Keratinocyte (primary cell): ENCODE results near the gene CHST14. TPM values are rescaled to one million over a fixed set of nuclear protein-coding genes. Genes with fewer than 3 reads are reported as not detected.

Experiments
- DNase-seq: peaks from one replicate; pipeline ENCODE4 v3.0.0-alpha.2; 2011; ENCODE audit warnings: low read depth, missing footprints, low spot score
- FAIRE-seq: peaks from 2 replicates; lab custom pipeline; 2011; peaks lifted over from hg19 to GRCh38; lab: Jason Lieb, UNC
- H2AFZ ChIP-seq: 2 replicates; pipeline ENCODE4 v1.6.0; 2012; ENCODE audit warnings: low read length, control low read depth, inconsistent platforms; ENCODE audit not compliant: control insufficient read depth
- H3K27ac ChIP-seq: 2 replicates; pipeline ENCODE4 v1.5.1; 2011; ENCODE audit warnings: low read length; ENCODE audit not compliant: control insufficient read depth, insufficient read depth
- H3K27me3 ChIP-seq: 3 replicates; pipeline ENCODE4 v1.6.0; 2011; ENCODE audit warnings: low read length; ENCODE audit not compliant: control insufficient read depth, insufficient read depth; ENCODE audit errors: extremely low read depth
- H3K36me3 ChIP-seq, 2 experiments: 2 replicates in 1 of 2; 3 replicates in 1 of 2; pipeline ENCODE4 v1.5.1; 2011; ENCODE audit warnings: low read length in 2 of 2, mild to moderate bottlenecking in 1 of 2; ENCODE audit not compliant: control insufficient read depth in 2 of 2, insufficient read depth in 2 of 2; ENCODE audit errors: extremely low read depth in 1 of 2
- H3K4me1 ChIP-seq: 3 replicates; pipeline ENCODE4 v1.5.1; 2011; ENCODE audit warnings: low read length; ENCODE audit not compliant: control insufficient read depth, insufficient read depth; ENCODE audit errors: extremely low read depth
- H3K4me2 ChIP-seq: 3 replicates; pipeline ENCODE4 v1.6.0; 2011; ENCODE audit warnings: low read depth, low read length; ENCODE audit not compliant: control insufficient read depth, insufficient read depth; ENCODE audit errors: extremely low read depth
- H3K4me3 ChIP-seq, 3 experiments: fragments of 200-600 bp in 1 of 3; sonication (generic) in 1 of 3; 2 replicates in 2 of 3; 3 replicates in 1 of 3; pipeline ENCODE4 v1.5.1; 2011 to 2016; ENCODE audit warnings: low read length in 3 of 3, mild to moderate bottlenecking in 3 of 3, control low read depth in 2 of 3, inconsistent platforms in 1 of 3, low read depth in 1 of 3, mixed read lengths in 1 of 3, mixed run types in 1 of 3, moderate library complexity in 1 of 3; ENCODE audit not compliant: control insufficient read depth in 2 of 3, insufficient read depth in 2 of 3; ENCODE audit errors: extremely low read depth in 1 of 3
- H3K79me2 ChIP-seq: 2 replicates; pipeline ENCODE4 v1.6.0; 2012; ENCODE audit warnings: low read length; ENCODE audit not compliant: control insufficient read depth, insufficient read depth
- H3K9ac ChIP-seq: 3 replicates; pipeline ENCODE4 v1.6.0; 2011; ENCODE audit warnings: low read length; ENCODE audit not compliant: control insufficient read depth, insufficient read depth; ENCODE audit errors: extremely low read depth
- H3K9me1 ChIP-seq: 3 replicates; pipeline ENCODE4 v1.6.0; 2011; ENCODE audit warnings: low read length; ENCODE audit not compliant: control insufficient read depth, insufficient read depth; ENCODE audit errors: extremely low read depth
- H3K9me3 ChIP-seq: 2 replicates; pipeline ENCODE4 v1.5.1; 2012; ENCODE audit warnings: low read depth, low read length; ENCODE audit not compliant: control insufficient read depth
- H4K20me1 ChIP-seq: 3 replicates; pipeline ENCODE4 v1.6.0; 2011; ENCODE audit warnings: low read length; ENCODE audit not compliant: control insufficient read depth, insufficient read depth; ENCODE audit errors: extremely low read depth
- CTCF ChIP-seq, 3 experiments: IDR thresholded peaks in 1 of 3; conservative IDR thresholded peaks in 1 of 3; optimal IDR thresholded peaks in 1 of 3; 2 replicates in 2 of 3; 3 replicates in 1 of 3; pipeline versions ENCODE3 to v1.5.1; 2011; ENCODE audit warnings: low read length in 3 of 3, mild to moderate bottlenecking in 3 of 3, moderate library complexity in 2 of 3, control low read depth in 1 of 3, inconsistent platforms in 1 of 3; ENCODE audit not compliant: insufficient read depth in 2 of 3; ENCODE audit errors: extremely low read depth in 1 of 3
- EZH2 ChIP-seq: IDR thresholded peaks from one replicate; pipeline ENCODE4 v1.6.1; 2012; ENCODE audit warnings: inconsistent platforms, mild to moderate bottlenecking, low read length, moderate library complexity
- dilution Hi-C: fragments of 300-500 bp; cut with MboI; formaldehyde crosslinking; loops from one replicate; pipeline ENCODE4 v1.7.0; 2020; ENCODE audit warnings: low sequenced_read_pairs; ENCODE audit not compliant: extremely low pct_ligation_motif_present
- polyA plus RNA-seq, 5 experiments: library from polyadenylated mRNA; depleted of rRNA in 3 of 5; stranded (reverse) in 3 of 5; stranded (forward) in 1 of 5; unstranded in 1 of 5; fragments of >200 nt; gene quantifications; 1 replicate in 1 of 5; 2 replicates in 3 of 5; 3 replicates in 1 of 5; pipeline versions ENCODE4 v1.2.1 to v1.2.3, GENCODE V29; 2011 to 2012; ENCODE audit warnings: missing spikeins in 2 of 5, low read depth in 1 of 5, low replicate concordance in 1 of 5

CHST14 gene
- polyA plus RNA-seq, 1 donor (not counting 4 experiments of a cell fraction or from before 2014, with no cell fraction given), result 1.5 TPM

- no peak for FAIRE-seq
- peaks cover 10 to 18% of the 10 kb centered on the region in 2 experiments for H3K36me3 ChIP-seq
- H3K79me2 ChIP-seq, result no peaks in the 10 kb centered on the region
- peaks cover 3% of the 10 kb centered on the region for H4K20me1 ChIP-seq
- H3K27me3 ChIP-seq, result no peaks in the 10 kb centered on the region
- no peak overlapping the region for H3K9ac ChIP-seq
- no peak overlapping the region for H3K4me3 ChIP-seq
- dilution Hi-C loops, result no loop called here
- TF ChIP-seq CTCF (optimal IDR thresholded peaks at IDR 0.05 in 1 of 3, IDR thresholded peaks at IDR 0.05 in 1 of 3, conservative IDR thresholded peaks at IDR 0.05 in 1 of 3; ENCODE audit: extremely low read depth in 1 of 3, insufficient read depth in 2 of 3, low read length in 3 of 3) (no peak), EZH2 (no peak)
- no peaks in the 10 kb centered on the region for H3K9me1 ChIP-seq
- no peak for DNase-seq
- H3K4me1 ChIP-seq, result peaks cover 12% of the 10 kb centered on the region
- no peaks in the 10 kb centered on the region for H3K9me3 ChIP-seq
- H3K27ac ChIP-seq, result no peak overlapping the region
- no peak overlapping the region for H3K4me2 ChIP-seq
- no peak overlapping the region for H2AFZ ChIP-seq
Observed at GRCh38 chr15:40463886-40464545, 6.8 kb upstream of the CHST14 start.

GRCh38 chr15:40464595-40465185, 6.1 kb upstream of the CHST14 start:
- FAIRE-seq, result no peak
- no peak for DNase-seq
- peaks cover 10 to 16% of the 10 kb centered on the region in 2 experiments for H3K36me3 ChIP-seq
- H3K27me3 ChIP-seq, result no peaks in the 10 kb centered on the region
- H4K20me1 ChIP-seq, result peaks cover 3% of the 10 kb centered on the region
- H3K4me3 ChIP-seq, result no peak overlapping the region
- peaks cover 12% of the 10 kb centered on the region for H3K4me1 ChIP-seq
- H3K27ac ChIP-seq, result no peak overlapping the region
- TF ChIP-seq EZH2 (no peak), CTCF (optimal IDR thresholded peaks at IDR 0.05 in 1 of 3, IDR thresholded peaks at IDR 0.05 in 1 of 3, conservative IDR thresholded peaks at IDR 0.05 in 1 of 3; ENCODE audit: extremely low read depth in 1 of 3, insufficient read depth in 2 of 3, low read length in 3 of 3) (no peak)
- H3K4me2 ChIP-seq, result no peak overlapping the region
- no peaks in the 10 kb centered on the region for H3K9me3 ChIP-seq
- H2AFZ ChIP-seq, result no peak overlapping the region
- H3K9me1 ChIP-seq, result no peaks in the 10 kb centered on the region
- dilution Hi-C loops, result no loop called here
- H3K79me2 ChIP-seq, result no peaks in the 10 kb centered on the region
- H3K9ac ChIP-seq, result no peak overlapping the region
